GM23248 (cell line): ENCODE data around the gene TUBGCP4. TPM values are rescaled to one million over a fixed set of nuclear protein-coding genes. Genes with fewer than 3 reads are reported as not detected.

Experiments
- DNase-seq: peaks from one replicate; pipeline ENCODE4 v3.0.0-alpha.2; 2015
- H2AFZ ChIP-seq: fragments of 200-600 bp; sonication (generic); 2 replicates; pipeline ENCODE4 v1.6.1; 2016; ENCODE audit warnings: antibody characterized with exemption
- H3F3A ChIP-seq: fragments of 200-600 bp; sonication (generic); 2 replicates; pipeline ENCODE4 v1.6.1; 2016; ENCODE audit warnings: mild to moderate bottlenecking, antibody characterized with exemption, mixed run types; ENCODE audit not compliant: insufficient read depth
- H3K27ac ChIP-seq: fragments of 200-600 bp; sonication (generic); 2 replicates; pipeline ENCODE4 v1.5.1; 2016; ENCODE audit warnings: mild to moderate bottlenecking
- H3K27me3 ChIP-seq: fragments of 200-600 bp; sonication (generic); replicated peaks from 2 replicates; pipeline ENCODE4 v1.6.1; 2016; ENCODE audit warnings: mild to moderate bottlenecking; ENCODE audit not compliant: insufficient read depth
- H3K36me3 ChIP-seq: fragments of 200-600 bp; sonication (generic); 2 replicates; pipeline ENCODE4 v1.6.1; 2016; ENCODE audit warnings: low read depth, mild to moderate bottlenecking
- H3K4me1 ChIP-seq: fragments of 200-600 bp; sonication (generic); 2 replicates; pipeline ENCODE4 v1.6.1; 2016; ENCODE audit warnings: mild to moderate bottlenecking; ENCODE audit not compliant: insufficient read depth
- H3K4me2 ChIP-seq: fragments of 200-600 bp; sonication (generic); one replicate; pipeline ENCODE4 v1.6.1; 2016; ENCODE audit warnings: mild to moderate bottlenecking; ENCODE audit not compliant: unreplicated experiment
- H3K4me3 ChIP-seq: fragments of 200-600 bp; sonication (generic); 2 replicates; pipeline ENCODE4 v1.5.1; 2016; ENCODE audit warnings: mild to moderate bottlenecking
- H3K79me2 ChIP-seq: fragments of 200-600 bp; sonication (generic); 2 replicates; pipeline ENCODE4 v1.6.1; 2016; ENCODE audit warnings: mild to moderate bottlenecking; ENCODE audit not compliant: insufficient read depth
- H3K9ac ChIP-seq: fragments of 200-600 bp; sonication (generic); 2 replicates; pipeline ENCODE4 v1.6.1; 2016; ENCODE audit warnings: mild to moderate bottlenecking
- H3K9me2 ChIP-seq: fragments of 200-600 bp; sonication (generic); 2 replicates; pipeline ENCODE4 v1.6.1; 2016; ENCODE audit warnings: mixed run types, mild to moderate bottlenecking, moderate library complexity; ENCODE audit not compliant: insufficient read depth
- H3K9me3 ChIP-seq: fragments of 200-600 bp; sonication (generic); one replicate; pipeline ENCODE4 v1.6.1; 2017; ENCODE audit warnings: low read depth
- H4K20me1 ChIP-seq: fragments of 200-600 bp; sonication (generic); 2 replicates; pipeline ENCODE4 v1.6.0; 2016; ENCODE audit not compliant: insufficient read depth
- EZH2 ChIP-seq: fragments of 200-600 bp; sonication (generic); IDR thresholded peaks from 2 replicates; pipeline ENCODE4 v1.6.1; 2018; ENCODE audit warnings: antibody characterized with exemption, mild to moderate bottlenecking; ENCODE audit not compliant: insufficient read depth, poor library complexity, severe bottlenecking
- EZH2phosphoT487 ChIP-seq: fragments of 200-600 bp; sonication (generic); IDR thresholded peaks from 2 replicates; pipeline ENCODE4 v1.6.1; 2018; ENCODE audit warnings: antibody characterized with exemption, moderate library complexity, mild to moderate bottlenecking, low read depth; ENCODE audit not compliant: insufficient read depth
- WGBS, 2 experiments: methylation state at CpG; one replicate each; pipeline ENCODE4 v1.1.6; 2015 to 2017; ENCODE audit warnings: low lambda C conversion rate in 2 of 2, low coverage in 1 of 2; ENCODE audit errors: missing lambda C conversion rate in 2 of 2; 5-methylcytosine and 5-hydroxymethylcytosine counted together
- in situ Hi-C: fragments of 300-500 bp; cut with MboI; formaldehyde crosslinking; loops from 2 replicates; pipeline ENCODE4 v1.15.0; 2020
- polyA plus RNA-seq: library from polyadenylated mRNA; unstranded; fragments of >200 nt; fragmentation: Nextera tagmentation; extraction: Ambion mirVana; gene quantifications from 2 replicates; pipeline ENCODE4 v1.2.1, GENCODE V29; 2016
- total RNA-seq: library from RNA; depleted of rRNA; stranded (reverse); fragments of >200 nt; shearing (Covaris generic); gene quantifications from 2 replicates; pipeline ENCODE4 v1.2.3, GENCODE V29; 2014

The TUBGCP4 gene
- total and polyA plus RNA-seq, 2 experiments from 2014 or later: 6.3 to 12.6 TPM

GRCh38 chr15:43408789-43409188 is 37.9 kb downstream of the TUBGCP4 start:
- 98% methylated on average over 4 of the region's 4 CpGs for WGBS, 2 experiments
- no peaks in the 10 kb centered on the region for H3K79me2 ChIP-seq
- in situ Hi-C loops: no loop called here

GRCh38 chr15:43410572-43411214 is 39.8 kb downstream of the TUBGCP4 start:
- no peak for TF ChIP-seq EZH2
- Histone ChIP-seq H3K79me2 (no peaks in the 10 kb centered on the region), H4K20me1 (no peaks in the 10 kb centered on the region), H2AFZ (no peak overlapping the region), H3F3A (peaks cover 19% of the 10 kb centered on the region), H3K4me2 (no peak overlapping the region), H3K27ac (peak overlapping the region; percentile 58), H3K27me3 (no peaks in the 10 kb centered on the region), H3K4me3 (no peak overlapping the region), H3K9me3 (no peaks in the 10 kb centered on the region), H3K9me2 (no peaks in the 10 kb centered on the region), H3K9ac (peak overlapping the region; percentile 38), H3K4me1 (peaks cover 11% of the 10 kb centered on the region), H3K36me3 (peaks cover 61% of the 10 kb centered on the region)
- peak; percentile 75 for DNase-seq
- WGBS, 2 experiments: 83 to 85% methylated on average over 5 of the region's 5 CpGs
- in situ Hi-C loops: no loop called here

More at GRCh38 chr15:43408789-43409188, 37.9 kb downstream of the TUBGCP4 start:
- H3K4me1 ChIP-seq: peaks cover 11% of the 10 kb centered on the region
- H3K9me3 ChIP-seq: no peaks in the 10 kb centered on the region
- H3K27me3 ChIP-seq: no peaks in the 10 kb centered on the region
- H3K9me2 ChIP-seq: no peaks in the 10 kb centered on the region
- no peak for DNase-seq
- no peak overlapping the region for H3K27ac ChIP-seq
- peaks cover 19% of the 10 kb centered on the region for H3F3A ChIP-seq
- no peak for TF ChIP-seq EZH2
- TF ChIP-seq EZH2phosphoT487: no peak
- no peak overlapping the region for H3K9ac ChIP-seq
- H4K20me1 ChIP-seq: no peaks in the 10 kb centered on the region
- no peak overlapping the region for H2AFZ ChIP-seq
- no peak overlapping the region for H3K4me3 ChIP-seq
- H3K36me3 ChIP-seq: peaks cover 71% of the 10 kb centered on the region
- H3K4me2 ChIP-seq: no peak overlapping the region

GRCh38 chr15:43412096-43412495 is 41.2 kb downstream of the TUBGCP4 start:
- WGBS, 2 experiments: 84 to 100% methylated on average over 1 of the region's 1 CpG
- in situ Hi-C loops: no loop called here
- no peaks in the 10 kb centered on the region for H3K9me2 ChIP-seq
- H3K27ac ChIP-seq: no peak overlapping the region
- H3K4me1 ChIP-seq: peaks cover 11% of the 10 kb centered on the region
- no peaks in the 10 kb centered on the region for H4K20me1 ChIP-seq
- no peak overlapping the region for H3K4me3 ChIP-seq
- no peak for TF ChIP-seq EZH2phosphoT487
- no peak for TF ChIP-seq EZH2
- H2AFZ ChIP-seq: no peak overlapping the region
- H3K27me3 ChIP-seq: no peaks in the 10 kb centered on the region
- H3K4me2 ChIP-seq: no peak overlapping the region
- peak; percentile 7 for DNase-seq
- H3K79me2 ChIP-seq: no peaks in the 10 kb centered on the region
- no peaks in the 10 kb centered on the region for H3K9me3 ChIP-seq
- peaks cover 63% of the 10 kb centered on the region; the same call in 1 of the 2 replicates for H3K36me3 ChIP-seq
- H3F3A ChIP-seq: peaks cover 8% of the 10 kb centered on the region; the same call in 1 of the 2 replicates
- no peak overlapping the region for H3K9ac ChIP-seq

GRCh38 chr15:43414196-43414595 is 43.3 kb downstream of the TUBGCP4 start:
- Histone ChIP-seq H3K4me2 (no peak overlapping the region), H3F3A (0 out of 2 replicates have a peak, but pooled peaks cover 6% of the 10 kb centered on the region), H3K36me3 (peaks cover 58% of the 10 kb centered on the region; the same call in 1 of the 2 replicates), H3K9ac (no peak overlapping the region), H3K27me3 (no peaks in the 10 kb centered on the region), H4K20me1 (no peaks in the 10 kb centered on the region), H3K4me1 (peaks cover 11% of the 10 kb centered on the region), H3K79me2 (no peaks in the 10 kb centered on the region), H3K27ac (peak overlapping the region; percentile 41), H3K4me3 (no peak overlapping the region), H3K9me3 (no peaks in the 10 kb centered on the region), H3K9me2 (no peaks in the 10 kb centered on the region), H2AFZ (no peak overlapping the region)
- in situ Hi-C loops: no loop called here
- TF ChIP-seq EZH2: no peak
- no peak for TF ChIP-seq EZH2phosphoT487
- peak; percentile 35 for DNase-seq
